IMR-90 (cell line): Measurements from ENCODE around the gene OSBPL6.

Experiments used
- BHLHE40 ChIP-seq: fragments of 150-350 bp; IDR thresholded peaks from 2 replicates; pipeline ENCODE4 v1.6.1; 2016; ENCODE audit warnings: mild to moderate bottlenecking, low read depth, low read length
- CEBPB ChIP-seq: IDR thresholded peaks from 2 replicates; pipeline ENCODE4 v1.6.1; 2012; ENCODE audit warnings: low read depth, low read length, improper control_type of control experiment
- CHD1 ChIP-seq: IDR thresholded peaks from 2 replicates; pipeline ENCODE4 v1.6.1; 2012; ENCODE audit warnings: low read depth, low read length, improper control_type of control experiment
- CTCF ChIP-seq: conservative IDR thresholded peaks from 2 replicates; pipeline ENCODE4 v1.5.1; 2012; ENCODE audit warnings: mild to moderate bottlenecking, low read depth, low read length, improper control_type of control experiment
- ELK1 ChIP-seq: fragments of 150-350 bp; IDR thresholded peaks from 2 replicates; pipeline ENCODE4 v1.6.1; 2016; ENCODE audit warnings: low read depth, mild to moderate bottlenecking, low read length, moderate library complexity, borderline replicate concordance
- FOS ChIP-seq: fragments of 150-350 bp; IDR thresholded peaks from 2 replicates; pipeline ENCODE4 v1.6.1; 2016; ENCODE audit warnings: low read depth, low read length
- MXI1 ChIP-seq: IDR thresholded peaks from 2 replicates; pipeline ENCODE4 v1.6.1; 2012; ENCODE audit warnings: low read depth, mild to moderate bottlenecking, low read length, moderate library complexity, borderline replicate concordance
- POLR2A ChIP-seq: IDR thresholded peaks from 2 replicates; pipeline ENCODE4 v1.6.1; 2012; ENCODE audit warnings: mild to moderate bottlenecking, low read depth, low read length
- RAD21 ChIP-seq: IDR thresholded peaks from 2 replicates; pipeline ENCODE4 v1.6.1; 2012; ENCODE audit warnings: low read length, improper control_type of control experiment
- RCOR1 ChIP-seq: IDR thresholded peaks from 2 replicates; pipeline ENCODE4 v1.6.1; 2012; ENCODE audit warnings: mild to moderate bottlenecking, low read length, improper control_type of control experiment; ENCODE audit not compliant: insufficient replicate concordance
- SMC3 ChIP-seq: fragments of 150-350 bp; IDR thresholded peaks from 2 replicates; pipeline ENCODE4 v1.6.1; 2016; ENCODE audit warnings: low read depth, mild to moderate bottlenecking, antibody characterized with exemption, low read length, moderate library complexity

- TF ChIP-seq BHLHE40: no peak
- no peak for TF ChIP-seq CTCF
- no peak for TF ChIP-seq SMC3
- no peak for TF ChIP-seq RCOR1
- TF ChIP-seq FOS: no peak
- TF ChIP-seq CEBPB: no peak
- TF ChIP-seq POLR2A: no peak
- no peak for TF ChIP-seq CHD1
- no peak for TF ChIP-seq MXI1
- no peak for TF ChIP-seq RAD21
- TF ChIP-seq ELK1: no peak
Observed at GRCh38 chr2:178257127-178257526, 62.8 kb downstream of the OSBPL6 start.
